K562 treated with DMSO at 1 percent for 24 hours (cell line): ENCODE results near the gene C14orf132. TPM values are rescaled to one million over a fixed set of nuclear protein-coding genes. Genes with fewer than 3 reads are reported as not detected.

Source experiments
- total RNA-seq: library from RNA; unstranded; fragments of 300-600 nt; gene quantifications from 2 replicates; pipeline ENCODE4 v1.2.3, GENCODE V29; 2022; ENCODE audit warnings: low read depth; ENCODE audit not compliant: insufficient read depth

Gene C14orf132
- total RNA-seq = not detected in 2 replicates

GRCh38 chr14:96038920-96039632 is at the start of gene C14orf132:
TSS of gene C14orf132 (plus strand) at chr14:96039362. CDS start at chr14:96039501, 139 bp downstream.

Other genes starting within 250 kb of the C14orf132 start
- gene TUNAR, start 162.5 kb upstream of the C14orf132 start, total RNA-seq = not detected in 2 replicates
- not detected in 2 replicates for gene BDKRB2, start 165.5 kb downstream of the C14orf132 start, total RNA-seq
- 1.7 TPM in 2 replicates for gene BDKRB1, start 216.8 kb downstream of the C14orf132 start, total RNA-seq